Activated CD4-positive, alpha-beta T cell treated with anti-CD3 and anti-CD28 coated beads for 36 hours (primary cell): Measurements from ENCODE around the gene PINK1. TPM values are rescaled to one million over a fixed set of nuclear protein-coding genes. Genes with fewer than 3 reads are reported as not detected.

Source experiments
- ATAC-seq: fragments of 200-7000 bp; cut with Tn5 transposase; one replicate; pipeline ENCODE4 v1.10.0; 2021; ENCODE audit warnings: mild to moderate bottlenecking, moderate library complexity
- CTCF ChIA-PET: fragments of 350-600 bp; sonication (Branson Sonifier 250); formaldehyde crosslinking; loops from one replicate; lab custom pipeline; 2021; ENCODE audit warnings: antibody characterized with exemption; lab: Charles Lee
- POLR2A ChIA-PET: fragments of 350-600 bp; sonication (Branson Sonifier 250); formaldehyde crosslinking; loops from one replicate; lab custom pipeline; 2021; ENCODE audit warnings: antibody characterized with exemption, inconsistent platforms; lab: Charles Lee
- DNase-seq: peaks from one replicate; pipeline ENCODE4 v3.0.0-alpha.2; 2020
- H3K27ac Mint-ChIP-seq: one replicate; pipeline ENCODE4 v1.8.0; 2021; ENCODE audit warnings: mixed read lengths
- H3K27me3 Mint-ChIP-seq: one replicate; pipeline ENCODE4 v1.8.0; 2021; ENCODE audit warnings: mixed read lengths
- H3K36me3 Mint-ChIP-seq: one replicate; pipeline ENCODE4 v1.8.0; 2021; ENCODE audit warnings: low read depth, mixed read lengths
- H3K4me1 Mint-ChIP-seq: one replicate; pipeline ENCODE4 v1.8.0; 2021; ENCODE audit warnings: mixed read lengths
- H3K4me3 Mint-ChIP-seq: one replicate; pipeline ENCODE4 v1.8.0; 2021; ENCODE audit warnings: mild to moderate bottlenecking, moderate library complexity, mixed read lengths
- H3K9me3 Mint-ChIP-seq: one replicate; pipeline ENCODE4 v1.8.0; 2021; ENCODE audit warnings: low read depth, mixed read lengths
- intact Hi-C, 2 experiments: fragments of 100-400 bp; cut with DNase I in 1 of 2; cut with micrococcal nuclease in 1 of 2; formaldehyde crosslinking; loops; one replicate each; pipeline versions ENCODE4 v1.14.2 to v1.15.1; 2022 to 2024; cut with DNase I, micrococcal nuclease
- total RNA-seq, 2 experiments: library from RNA; stranded (reverse); gene quantifications; one replicate each; pipeline ENCODE4 v1.2.3, GENCODE V29; 2021

Gene PINK1
- total RNA-seq, result 1 to 10 TPM; 2.5 to 3.2 TPM

DNA sequence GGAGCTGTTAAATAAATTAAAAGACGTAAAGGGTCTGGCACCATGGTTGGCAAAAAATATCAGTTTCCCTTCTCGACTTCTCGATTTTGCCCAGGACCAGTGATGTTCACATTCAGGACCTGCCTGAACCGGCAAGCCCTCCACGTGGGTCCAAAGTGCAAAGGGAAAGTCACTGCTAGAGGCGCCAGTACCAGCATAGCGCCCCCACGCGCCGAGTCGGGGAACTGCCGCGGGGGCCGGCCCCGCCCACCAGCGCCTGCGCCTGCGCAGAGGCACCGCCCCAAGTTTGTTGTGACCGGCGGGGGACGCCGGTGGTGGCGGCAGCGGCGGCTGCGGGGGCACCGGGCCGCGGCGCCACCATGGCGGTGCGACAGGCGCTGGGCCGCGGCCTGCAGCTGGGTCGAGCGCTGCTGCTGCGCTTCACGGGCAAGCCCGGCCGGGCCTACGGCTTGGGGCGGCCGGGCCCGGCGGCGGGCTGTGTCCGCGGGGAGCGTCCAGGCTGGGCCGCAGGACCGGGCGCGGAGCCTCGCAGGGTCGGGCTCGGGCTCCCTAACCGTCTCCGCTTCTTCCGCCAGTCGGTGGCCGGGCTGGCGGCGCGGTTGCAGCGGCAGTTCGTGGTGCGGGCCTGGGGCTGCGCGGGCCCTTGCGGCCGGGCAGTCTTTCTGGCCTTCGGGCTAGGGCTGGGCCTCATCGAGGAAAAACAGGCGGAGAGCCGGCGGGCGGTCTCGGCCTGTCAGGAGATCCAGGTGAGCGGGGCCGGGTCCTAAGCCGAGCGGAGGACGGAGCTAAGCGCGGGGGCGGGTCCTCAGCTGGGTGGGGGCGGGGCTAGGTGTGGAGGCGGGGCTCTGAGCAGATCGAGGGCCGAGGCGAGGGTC lies at the start of gene PINK1:
TSS of gene PINK1 (plus strand) at position 269 of the 875 bp plus-strand sequence. CDS start at position 360, 91 bp downstream.
- H3K4me1 Mint-ChIP-seq, result peaks cover 9% of the 10 kb centered on the region

DNA sequence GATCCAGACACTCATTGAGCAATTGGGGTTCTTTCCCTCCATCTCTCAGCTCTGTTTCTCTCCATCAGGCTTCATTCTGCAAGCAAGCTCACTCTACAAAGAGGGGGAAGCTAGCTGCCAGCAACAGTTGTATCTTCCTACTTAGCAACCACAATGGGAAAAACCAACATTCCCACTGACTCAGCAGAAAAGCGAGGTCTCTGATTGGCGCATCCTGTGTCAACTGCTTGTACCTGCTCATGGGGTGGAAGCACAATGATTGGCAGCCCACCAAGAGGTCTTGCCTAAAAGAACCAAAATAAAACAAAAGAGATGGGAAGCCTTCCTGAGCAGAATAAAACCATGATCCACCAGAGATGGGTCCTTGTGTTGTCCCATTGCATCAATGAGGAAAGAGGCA lies 48.4 kb upstream of the PINK1 start:
- ChIA-PET CTCF (interaction anchor here (1.8 kb wide), 1 partner anchor 10 kb away, joined by 6 read pairs; no protein-coding TSS in a partner anchor), POLR2A (no interaction called here)
- no peak overlapping the region for H3K27ac Mint-ChIP-seq
- no peaks in the 10 kb centered on the region for H3K36me3 Mint-ChIP-seq
- no peaks in the 10 kb centered on the region for H3K9me3 Mint-ChIP-seq
- H3K4me3 Mint-ChIP-seq, result no peak overlapping the region
- no peak for ATAC-seq
- H3K27me3 Mint-ChIP-seq, result peaks cover 38% of the 10 kb centered on the region
- DNase-seq, result no peak
- peaks cover 6% of the 10 kb centered on the region for H3K4me1 Mint-ChIP-seq
- intact Hi-C loops, result no loop called here

More for the DNA sequence above, at the start of gene PINK1:
- CTCF ChIA-PET, result interaction anchor here (0.5 to 3.9 kb wide), 25 partner anchors 9 to 1398 kb away, joined by 3 to 30 read pairs (median 4); partner anchors contain the start of gene DDOST
- ATAC-seq (peak; percentile 82), DNase-seq (peak; percentile 91)
- peak within 1 kb of the TSS; percentile 72 for H3K4me3 Mint-ChIP-seq
- intact Hi-C loops, result loop anchor here (1.0 to 10.0 kb wide), 9 partner anchors 28 to 259 kb away; partner anchors contain the start of genes DDOST (in 2 of the 2) and MUL1 (in 2 of the 2)
- POLR2A ChIA-PET, result interaction anchor here (1.3 kb wide), 1 partner anchor 154 kb away, joined by 6 read pairs; the partner anchor contains the start of gene HP1BP3
- peak within 1 kb of the TSS; percentile 72 for H3K27ac Mint-ChIP-seq
- H3K36me3 Mint-ChIP-seq, result no peaks in the 10 kb centered on the region
- H3K9me3 Mint-ChIP-seq, result peaks cover 3% of the 10 kb centered on the region
- H3K27me3 Mint-ChIP-seq, result no peaks in the 10 kb centered on the region

DNA sequence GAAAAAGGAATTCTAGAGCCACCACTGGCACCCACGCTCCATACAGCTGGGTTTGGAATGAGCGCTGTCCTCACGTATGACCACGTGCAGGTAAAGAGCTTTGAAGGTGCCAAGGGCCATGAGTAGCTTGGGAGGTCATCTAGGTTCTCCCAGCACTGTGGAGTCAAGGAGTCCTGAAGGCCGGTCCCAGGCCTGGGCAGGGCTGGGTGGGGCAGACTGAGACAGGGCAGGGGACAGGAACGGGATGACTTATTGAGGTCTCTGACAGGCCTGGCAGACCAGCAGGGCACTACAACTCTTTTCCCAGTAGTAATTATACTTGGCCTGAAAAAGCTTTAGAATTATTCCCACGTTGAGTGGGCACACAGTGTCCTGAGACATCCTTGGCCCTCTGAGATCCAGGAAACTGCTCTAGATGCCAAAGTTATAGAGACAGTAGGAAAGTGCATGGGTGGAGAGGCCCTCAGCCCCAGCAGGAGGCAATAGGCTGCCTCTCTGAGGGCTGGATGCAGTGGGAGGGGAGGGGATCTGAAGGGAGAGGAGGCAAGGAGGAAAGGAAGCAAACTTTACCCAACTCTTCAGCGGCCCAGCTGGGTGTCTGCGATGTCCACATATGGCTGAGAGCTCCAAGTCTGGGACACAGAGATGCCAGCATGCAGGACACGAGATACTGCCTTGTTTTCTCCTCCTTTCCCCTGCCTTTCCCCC lies 46.2 kb upstream of the PINK1 start:
- ChIA-PET POLR2A (no interaction called here), CTCF (interaction anchor here (0.7 to 0.8 kb wide), 2 partner anchors 173 to 608 kb away, joined by 3 read pairs; no protein-coding TSS in a partner anchor)
- Mint-ChIP-seq H3K27ac (no peak overlapping the region), H3K4me1 (peaks cover 6% of the 10 kb centered on the region), H3K36me3 (no peaks in the 10 kb centered on the region), H3K4me3 (no peak overlapping the region), H3K9me3 (no peaks in the 10 kb centered on the region), H3K27me3 (peaks cover 52% of the 10 kb centered on the region)
- intact Hi-C loops, result no loop called here
- ATAC-seq, result no peak
- no peak for DNase-seq

DNA sequence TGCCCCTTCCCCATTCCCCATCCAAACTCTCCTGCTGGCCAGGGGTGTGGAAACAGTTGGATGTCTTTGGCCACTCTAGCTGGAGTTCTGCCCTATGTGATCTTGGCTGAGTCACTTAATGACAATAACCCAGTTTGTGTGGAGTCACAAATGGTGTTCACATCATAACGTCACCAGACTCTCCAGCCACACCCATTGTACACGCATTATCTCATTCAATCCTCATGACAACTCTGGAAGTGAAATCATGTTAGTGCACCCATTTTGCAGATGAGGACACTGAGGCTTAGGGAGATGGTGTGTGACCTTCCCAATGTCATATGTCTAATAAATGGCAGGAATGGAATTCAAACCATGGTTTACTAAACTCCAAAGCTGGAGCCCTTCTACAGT lies 45.6 kb upstream of the PINK1 start:
- no peak for ATAC-seq
- H3K4me3 Mint-ChIP-seq, result no peak overlapping the region
- POLR2A ChIA-PET, result no interaction called here
- H3K4me1 Mint-ChIP-seq, result peaks cover 6% of the 10 kb centered on the region
- H3K27me3 Mint-ChIP-seq, result peaks cover 56% of the 10 kb centered on the region
- CTCF ChIA-PET, result interaction anchor here (0.6 to 0.9 kb wide), 2 partner anchors 9 to 48 kb away, joined by 3 read pairs; no protein-coding TSS in a partner anchor
- DNase-seq, result no peak
- no peaks in the 10 kb centered on the region for H3K9me3 Mint-ChIP-seq
- no peak overlapping the region for H3K27ac Mint-ChIP-seq
- intact Hi-C loops, result no loop called here
- no peaks in the 10 kb centered on the region for H3K36me3 Mint-ChIP-seq

DNA sequence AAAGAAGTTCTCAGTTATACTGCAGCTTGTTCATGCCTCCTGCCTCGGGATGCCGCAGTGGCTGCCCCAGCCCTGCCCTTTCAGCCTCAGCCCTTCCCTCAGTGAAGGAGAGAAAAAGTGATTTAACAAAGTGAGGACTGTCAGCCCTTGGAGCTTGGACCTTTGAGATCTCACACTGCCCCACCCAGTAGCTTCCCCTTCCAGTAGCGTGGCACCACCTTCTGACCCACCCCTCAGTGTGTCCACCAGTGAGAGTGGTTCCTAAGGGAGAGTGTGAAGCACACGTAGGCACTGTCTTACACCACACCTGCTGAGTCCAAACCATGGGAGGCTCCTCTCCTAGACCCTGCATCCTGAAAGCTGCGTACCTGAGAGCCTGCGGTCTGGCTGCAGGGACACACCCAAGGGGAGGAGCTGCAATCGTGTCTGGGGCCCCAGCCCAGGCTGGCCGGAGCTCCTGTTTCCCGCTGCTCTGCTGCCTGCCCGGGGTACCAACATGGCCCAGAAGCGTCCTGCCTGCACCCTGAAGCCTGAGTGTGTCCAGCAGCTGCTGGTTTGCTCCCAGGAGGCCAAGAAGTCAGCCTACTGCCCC lies 44.5 kb upstream of the PINK1 start, which contains the start of gene CDA:
TSS of gene CDA (plus strand) at position 464 of the 592 bp plus-strand sequence. CDS start at position 497, 33 bp downstream.
- Mint-ChIP-seq H3K4me3 (no peak within 1 kb of the TSS), H3K9me3 (no peaks in the 10 kb centered on the region), H3K27ac (no peak within 1 kb of the TSS), H3K27me3 (peaks cover 57% of the 10 kb centered on the region), H3K4me1 (peaks cover 6% of the 10 kb centered on the region), H3K36me3 (no peaks in the 10 kb centered on the region)
- ChIA-PET POLR2A (no interaction called here), CTCF (interaction anchor here (0.9 to 1.8 kb wide), 2 partner anchors 14 to 47 kb away, joined by 3 to 4 read pairs; no protein-coding TSS in a partner anchor)
- no peak for ATAC-seq
- DNase-seq, result no peak
- intact Hi-C loops, result no loop called here

DNA sequence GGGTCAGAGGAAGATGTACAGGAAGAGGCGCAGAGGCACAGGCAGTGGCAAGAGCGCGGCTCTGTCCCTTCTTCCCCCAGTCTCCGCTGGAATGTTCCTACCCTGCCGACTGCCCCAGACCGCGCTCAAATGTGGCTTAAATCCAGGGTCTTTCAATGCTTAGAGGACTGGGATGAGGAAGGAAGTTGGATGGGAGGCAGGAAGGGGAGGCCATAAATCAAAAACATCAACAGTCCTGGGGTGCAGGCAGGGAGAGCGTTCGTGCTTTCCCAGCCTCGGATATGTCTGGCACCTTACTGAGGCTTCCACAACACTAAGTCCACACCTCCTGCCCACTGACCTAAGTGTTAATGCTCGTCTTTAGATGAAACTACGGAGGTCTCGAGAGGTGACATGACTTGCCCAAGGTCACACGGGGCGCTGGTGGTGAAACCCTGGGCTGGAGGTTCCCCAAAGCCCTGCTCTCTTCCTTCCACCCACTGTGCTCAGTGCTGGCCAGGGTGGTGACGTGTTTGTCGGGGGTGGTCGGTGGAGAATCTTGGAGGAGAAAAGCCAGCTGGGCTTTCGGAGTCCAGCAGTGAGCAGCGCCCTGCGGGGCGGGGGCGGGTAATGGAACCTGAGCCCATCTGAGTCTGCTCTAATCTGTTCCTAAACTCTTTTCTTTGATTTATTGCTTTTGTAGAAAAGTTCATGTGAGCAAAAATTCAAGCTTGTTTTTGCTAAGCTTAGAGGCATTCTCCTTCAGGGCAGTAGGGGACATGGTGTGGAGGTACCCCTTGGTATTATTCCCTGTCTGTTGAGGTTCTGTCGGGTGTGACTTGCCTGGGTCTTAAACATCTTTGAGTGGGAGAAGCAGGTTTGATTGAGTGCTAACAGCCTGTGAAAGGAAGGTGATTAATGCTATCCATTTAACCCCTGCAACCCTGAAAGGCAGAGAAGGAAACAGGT lies 43.7 kb upstream of the PINK1 start:
- CTCF ChIA-PET, result interaction anchor here (0.7 to 1.8 kb wide), 2 partner anchors 15 to 66 kb away, joined by 3 to 4 read pairs; no protein-coding TSS in a partner anchor
- intact Hi-C loops, result no loop called here
- peaks cover 6% of the 10 kb centered on the region for H3K4me1 Mint-ChIP-seq
- no peak overlapping the region for H3K4me3 Mint-ChIP-seq
- no peak overlapping the region for H3K27ac Mint-ChIP-seq
- no peaks in the 10 kb centered on the region for H3K9me3 Mint-ChIP-seq
- peaks cover 55% of the 10 kb centered on the region for H3K27me3 Mint-ChIP-seq
- POLR2A ChIA-PET, result no interaction called here
- DNase-seq (no peak), ATAC-seq (no peak)
- no peaks in the 10 kb centered on the region for H3K36me3 Mint-ChIP-seq

DNA sequence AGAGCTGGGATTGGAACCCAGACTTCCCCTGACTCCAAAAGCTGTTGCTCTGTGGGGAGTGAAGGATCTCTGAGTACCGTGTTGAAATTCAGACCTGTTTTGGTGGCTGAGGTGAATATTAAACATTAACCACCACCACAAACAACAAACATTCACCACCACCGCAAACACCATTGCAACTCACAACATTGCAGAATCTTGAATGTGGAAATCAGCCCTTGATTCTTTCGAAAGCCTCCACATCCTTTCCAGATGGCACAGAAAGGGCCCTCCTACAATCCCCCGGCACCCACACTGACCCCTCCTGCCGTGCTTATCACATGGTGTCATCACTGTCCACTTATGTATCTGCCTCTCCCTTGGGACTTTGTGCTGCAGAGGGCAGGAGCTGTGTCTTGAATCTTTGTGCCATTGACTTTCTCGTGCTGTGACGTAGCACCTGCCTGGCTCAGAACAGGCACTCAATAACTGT lies 42.9 kb upstream of the PINK1 start:
- intact Hi-C loops, result no loop called here
- peaks cover 55% of the 10 kb centered on the region for H3K27me3 Mint-ChIP-seq

DNA sequence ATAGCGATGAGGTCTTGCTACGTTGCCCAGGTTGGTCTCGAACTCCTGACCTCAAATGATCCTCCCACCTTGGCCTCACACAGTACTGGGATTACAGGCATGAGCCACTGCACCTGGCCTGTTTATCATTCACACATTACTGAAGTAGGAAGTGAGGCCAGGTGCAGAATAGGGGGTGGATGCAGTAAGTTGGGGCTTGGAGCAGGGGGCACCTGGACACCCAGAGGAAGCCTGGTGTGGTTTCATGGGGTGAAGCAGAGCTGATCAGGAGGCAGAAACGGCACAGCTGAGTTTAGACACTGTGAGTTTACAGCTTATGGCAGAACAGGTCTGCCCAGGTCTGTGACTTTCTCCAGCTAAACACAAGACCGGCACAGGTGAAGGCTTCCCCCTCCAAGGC lies 39.5 kb upstream of the PINK1 start:
- Mint-ChIP-seq H3K27me3 (peaks cover 37% of the 10 kb centered on the region), H3K4me3 (no peak overlapping the region), H3K9me3 (no peaks in the 10 kb centered on the region), H3K4me1 (peaks cover 6% of the 10 kb centered on the region), H3K27ac (no peak overlapping the region), H3K36me3 (no peaks in the 10 kb centered on the region)
- DNase-seq (no peak), ATAC-seq (no peak)
- CTCF ChIA-PET, result interaction anchor here (0.8 to 0.9 kb wide), 2 partner anchors 19 to 171 kb away, joined by 3 read pairs; no protein-coding TSS in a partner anchor
- intact Hi-C loops, result no loop called here
- POLR2A ChIA-PET, result no interaction called here

More for the DNA sequence above, 42.9 kb upstream of the PINK1 start:
- POLR2A ChIA-PET, result no interaction called here
- DNase-seq, result no peak
- Mint-ChIP-seq H3K4me1 (peaks cover 6% of the 10 kb centered on the region), H3K4me3 (no peak overlapping the region), H3K27ac (no peak overlapping the region), H3K36me3 (no peaks in the 10 kb centered on the region), H3K9me3 (no peaks in the 10 kb centered on the region)
- CTCF ChIA-PET, result interaction anchor here (1.8 kb wide), 1 partner anchor 15 kb away, joined by 4 read pairs; no protein-coding TSS in a partner anchor
- ATAC-seq, result no peak

DNA sequence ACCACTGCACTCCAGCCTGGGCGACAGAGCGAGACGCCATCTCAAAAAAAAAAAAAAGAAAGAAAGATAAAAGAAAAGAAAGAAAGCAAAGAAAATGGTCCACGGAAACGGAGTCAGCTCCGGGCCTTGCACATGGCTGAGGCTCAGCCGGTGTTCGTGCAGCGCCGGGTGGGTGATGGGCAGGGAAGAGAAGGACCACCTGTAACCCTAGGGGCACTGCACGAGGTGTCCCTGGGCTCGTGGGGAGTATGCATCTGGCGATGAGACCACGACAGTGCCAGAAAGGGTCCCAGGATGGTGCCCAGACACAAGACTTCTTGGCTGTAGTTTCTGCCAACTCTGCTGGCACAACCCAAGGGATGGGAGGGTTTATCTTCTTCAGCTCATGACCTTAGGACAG lies 38.5 kb upstream of the PINK1 start:
- no peaks in the 10 kb centered on the region for H3K9me3 Mint-ChIP-seq
- no peak overlapping the region for H3K27ac Mint-ChIP-seq
- no peak for ATAC-seq
- no peak overlapping the region for H3K4me3 Mint-ChIP-seq
- ChIA-PET POLR2A (no interaction called here), CTCF (interaction anchor here (0.6 to 0.7 kb wide), 2 partner anchors 23 to 434 kb away, joined by 3 read pairs; no protein-coding TSS in a partner anchor)
- DNase-seq, result no peak
- no peaks in the 10 kb centered on the region for H3K4me1 Mint-ChIP-seq
- H3K36me3 Mint-ChIP-seq, result no peaks in the 10 kb centered on the region
- intact Hi-C loops, result no loop called here
- peaks cover 27% of the 10 kb centered on the region for H3K27me3 Mint-ChIP-seq

DNA sequence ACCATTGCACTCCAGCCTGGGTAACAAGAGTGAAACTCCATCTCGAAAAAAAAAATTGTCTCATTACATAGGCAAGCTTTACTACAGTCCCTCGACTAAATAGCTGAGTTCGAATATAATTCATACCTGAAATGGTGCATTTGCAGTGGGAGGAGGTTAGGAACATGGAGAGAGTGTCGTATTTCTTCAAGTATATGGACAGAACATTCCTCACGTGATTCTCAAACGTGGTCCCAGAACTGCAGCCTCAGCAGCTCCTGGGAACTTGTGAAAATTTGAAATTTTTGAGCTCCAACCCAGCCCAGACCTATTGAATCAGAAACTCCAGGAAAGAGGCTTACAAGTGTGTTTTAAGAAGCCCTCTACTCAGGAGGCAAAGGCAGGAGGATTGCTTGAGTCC lies 37.2 kb upstream of the PINK1 start:
- no peak overlapping the region for H3K27ac Mint-ChIP-seq
- ChIA-PET POLR2A (no interaction called here), CTCF (interaction anchor here (0.6 kb wide), 1 partner anchor 8 kb away, joined by 3 read pairs; no protein-coding TSS in a partner anchor)
- H3K36me3 Mint-ChIP-seq, result no peaks in the 10 kb centered on the region
- intact Hi-C loops, result no loop called here
- ATAC-seq (no peak), DNase-seq (no peak)
- no peak overlapping the region for H3K4me3 Mint-ChIP-seq
- no peaks in the 10 kb centered on the region for H3K9me3 Mint-ChIP-seq
- peaks cover 19% of the 10 kb centered on the region for H3K27me3 Mint-ChIP-seq
- H3K4me1 Mint-ChIP-seq, result no peaks in the 10 kb centered on the region
